ENCODE data around the gene PIP5K1B. TPM values are rescaled to one million over a fixed set of nuclear protein-coding genes. Genes with fewer than 3 reads are reported as not detected.

The PIP5K1B gene
- total RNA-seq, 1 donor from 2014 or later, result 71.9 TPM

- Histone ChIP-seq H3K9me3 (replicated peaks) (no peaks in the 10 kb centered on the region), H3K36me3 (no peaks in the 10 kb centered on the region), H3K27me3 (ENCODE audit: low read depth) (no peaks in the 10 kb centered on the region), H3K4me3 (no peak overlapping the region), H3K4me1 (peaks cover 43% of the 10 kb centered on the region), H3K27ac (replicated peaks) (peak overlapping the region; percentile 73)
- no peak for DNase-seq
- no peak for TF ChIP-seq CTCF (IDR thresholded peaks at IDR 0.05; ENCODE audit: borderline replicate concordance)
- intact Hi-C loops (cut with micrococcal nuclease), result no loop called here
These were observed 291.4 kb downstream of the PIP5K1B start for GRCh38 chr9:68996462-68996861.

GRCh38 chr9:68997666-68998065 lies 292.6 kb downstream of the PIP5K1B start:
- Histone ChIP-seq H3K4me1 (peaks cover 43% of the 10 kb centered on the region), H3K4me3 (no peak overlapping the region), H3K9me3 (replicated peaks) (no peaks in the 10 kb centered on the region), H3K36me3 (no peaks in the 10 kb centered on the region), H3K27me3 (ENCODE audit: low read depth) (no peaks in the 10 kb centered on the region), H3K27ac (replicated peaks) (peak overlapping the region; percentile 73)
- TF ChIP-seq CTCF (IDR thresholded peaks at IDR 0.05; ENCODE audit: borderline replicate concordance), result no peak
- DNase-seq, result no peak
- intact Hi-C loops (cut with micrococcal nuclease), result no loop called here

DNA sequence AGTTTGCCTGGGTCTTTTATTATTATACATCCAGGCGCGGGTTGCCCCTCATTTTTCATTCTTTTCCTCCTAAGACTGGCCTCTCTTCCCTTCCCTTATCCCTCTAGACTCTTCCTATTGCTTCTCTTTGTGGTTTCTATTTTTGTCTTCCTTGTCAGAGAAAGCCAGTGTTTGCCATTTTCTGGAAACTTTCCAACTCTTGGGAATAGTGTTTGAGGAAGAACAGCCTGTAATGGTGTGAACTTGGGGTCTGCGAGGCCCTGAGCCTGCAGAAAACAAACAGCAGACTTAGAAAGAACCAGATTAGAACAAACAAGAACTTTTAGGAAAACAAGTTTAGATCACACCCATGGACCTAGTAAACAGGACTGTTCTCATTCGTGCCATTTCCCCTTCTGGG lies 293.3 kb downstream of the PIP5K1B start:
- peak overlapping the region; percentile 73 for H3K27ac ChIP-seq (replicated peaks)
- peaks cover 43% of the 10 kb centered on the region for H3K4me1 ChIP-seq
- no peaks in the 10 kb centered on the region for H3K36me3 ChIP-seq
- intact Hi-C loops (cut with micrococcal nuclease), result no loop called here
- no peak for TF ChIP-seq CTCF (IDR thresholded peaks at IDR 0.05; ENCODE audit: borderline replicate concordance)
- H3K4me3 ChIP-seq, result no peak overlapping the region
- no peaks in the 10 kb centered on the region for H3K27me3 ChIP-seq (ENCODE audit: low read depth)
- H3K9me3 ChIP-seq (replicated peaks), result no peaks in the 10 kb centered on the region
- no peak for DNase-seq

GRCh38 chr9:68998812-68999211 lies 293.8 kb downstream of the PIP5K1B start:
- TF ChIP-seq CTCF (IDR thresholded peaks at IDR 0.05; ENCODE audit: borderline replicate concordance), result no peak
- Histone ChIP-seq H3K9me3 (replicated peaks) (no peaks in the 10 kb centered on the region), H3K27me3 (ENCODE audit: low read depth) (no peaks in the 10 kb centered on the region), H3K36me3 (no peaks in the 10 kb centered on the region), H3K4me3 (no peak overlapping the region), H3K27ac (replicated peaks) (peak overlapping the region; percentile 73), H3K4me1 (peaks cover 43% of the 10 kb centered on the region)
- intact Hi-C loops (cut with micrococcal nuclease), result no loop called here
- DNase-seq, result no peak

- DNase-seq, result peak; percentile 30
- Histone ChIP-seq H3K27me3 (ENCODE audit: low read depth) (no peaks in the 10 kb centered on the region), H3K9me3 (replicated peaks) (no peaks in the 10 kb centered on the region), H3K36me3 (no peaks in the 10 kb centered on the region), H3K27ac (replicated peaks) (peak overlapping the region; percentile 73), H3K4me3 (no peak overlapping the region), H3K4me1 (peaks cover 43% of the 10 kb centered on the region)
- peak; percentile 84 for TF ChIP-seq CTCF (IDR thresholded peaks at IDR 0.05; ENCODE audit: borderline replicate concordance)
- intact Hi-C loops (cut with micrococcal nuclease), result loop anchor here (10.0 kb wide), 1 partner anchor 415 kb away; no protein-coding TSS in a partner anchor
These were observed 294.5 kb downstream of the PIP5K1B start for GRCh38 chr9:68999393-69000105.

Data from left ventricle myocardium inferior (tissue), 1 donor.